ENCODE results near the gene ZNF470.

Gene ZNF470

DNA sequence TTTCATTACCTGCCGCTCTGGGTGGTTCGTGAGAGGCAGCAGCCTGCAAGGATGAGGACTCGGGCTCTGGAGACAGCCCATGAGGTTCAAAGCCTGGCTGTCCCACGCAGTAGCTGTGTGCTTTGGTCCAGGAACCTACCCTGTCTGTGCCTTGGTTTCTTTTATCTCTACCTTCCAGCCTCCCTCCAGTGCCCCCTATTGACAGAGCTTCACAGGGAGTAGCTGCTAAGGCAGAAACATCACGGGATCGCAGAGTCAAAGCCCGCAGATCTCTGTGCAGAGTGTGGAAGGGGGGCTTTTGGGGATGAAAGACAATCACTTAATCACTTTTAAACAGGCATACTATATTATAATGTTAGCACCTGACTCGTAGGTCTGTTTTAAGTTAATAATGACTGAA, 44.0 kb downstream of the ZNF470 start:
- DNase-seq: no peak

DNA sequence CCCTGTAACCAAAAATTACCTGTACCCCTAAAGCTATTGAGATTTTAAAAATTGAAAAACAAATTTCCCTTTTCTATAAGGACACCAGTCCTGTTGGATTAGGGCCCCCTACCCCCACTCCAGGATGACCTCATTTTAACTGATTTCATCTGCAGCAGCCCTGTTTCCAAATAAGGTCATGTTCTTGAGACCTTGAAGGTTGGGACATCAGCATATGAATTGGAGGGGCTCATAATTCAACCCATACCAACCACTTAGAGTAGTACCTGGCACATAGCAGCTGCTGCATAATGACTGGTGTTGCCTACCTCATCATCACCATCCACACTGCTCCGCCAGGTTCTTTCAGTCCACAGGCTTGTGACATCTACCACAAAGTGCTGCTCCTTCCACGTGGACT, 45.5 kb downstream of the ZNF470 start:
- no peak for DNase-seq

GRCh38 chr19:56613639-56614038, 46.4 kb downstream of the ZNF470 start:
- DNase-seq: no peak

GRCh38 chr19:56617531-56617930, 50.3 kb downstream of the ZNF470 start:
- DNase-seq: no peak

GRCh38 chr19:56619121-56619520, 51.9 kb downstream of the ZNF470 start:
- DNase-seq: no peak

- DNase-seq: no peak
These were observed 55.1 kb downstream of the ZNF470 start for GRCh38 chr19:56622374-56622773.

DNA sequence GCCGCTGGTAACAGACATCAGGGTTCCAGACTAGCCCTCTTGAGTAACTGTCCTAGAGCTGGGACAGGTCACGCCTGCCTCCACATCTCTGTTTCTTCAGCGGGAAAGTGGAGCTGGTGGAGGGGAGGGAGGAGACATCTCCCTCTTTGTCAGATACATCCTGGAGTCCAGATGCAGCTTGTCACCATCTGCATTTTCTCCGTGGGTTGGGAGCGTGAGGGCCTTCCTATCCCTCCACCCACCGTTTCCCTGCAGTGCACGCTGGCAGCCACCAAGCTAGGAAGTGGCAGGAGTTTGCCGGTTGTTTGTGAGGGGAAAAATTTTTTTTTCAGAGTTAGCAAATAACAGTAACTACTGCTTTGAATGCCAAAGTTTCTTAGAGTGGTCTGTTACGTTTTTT, 55.7 kb downstream of the ZNF470 start:
- DNase-seq: no peak

GRCh38 chr19:56625708-56626107, 58.4 kb downstream of the ZNF470 start:
- DNase-seq: no peak

GRCh38 chr19:56633021-56633420, 65.8 kb downstream of the ZNF470 start:
- no peak for DNase-seq

GRCh38 chr19:56637976-56638555, 70.8 kb downstream of the ZNF470 start:
- DNase-seq: peak; percentile 95
